Kidney (tissue), 14 donors: ENCODE measurements around the gene SLC2A3. TPM values are rescaled to one million over a fixed set of nuclear protein-coding genes. Genes with fewer than 3 reads are reported as not detected.

Source experiments
- DNase-seq, 5 donors: peaks; one replicate each; pipeline ENCODE4 v3.0.0-alpha.2; 2013 to 2020
- FAIRE-seq: peaks from 2 replicates; lab custom pipeline; 2012; peaks lifted over from hg19 to GRCh38; lab: Jason Lieb, UNC
- H3K27ac ChIP-seq, 2 donors: one replicate each; pipeline ENCODE4 v1.7.0; 2013; ENCODE audit warnings: low read depth in 2 of 2, low read length in 2 of 2, inconsistent platforms in 1 of 2
- H3K27me3 ChIP-seq: one replicate; pipeline ENCODE4 v1.7.1; 2013; ENCODE audit warnings: low read length, inconsistent platforms; ENCODE audit not compliant: control insufficient read depth, insufficient read depth
- H3K36me3 ChIP-seq, 3 donors: one replicate each; pipeline versions ENCODE4 v1.7.0 to v1.7.1; 2013; ENCODE audit warnings: low read length in 3 of 3, control low read depth in 1 of 3, inconsistent platforms in 1 of 3; ENCODE audit not compliant: insufficient read depth in 3 of 3, control insufficient read depth in 2 of 3
- H3K4me1 ChIP-seq, 3 donors: one replicate each; pipeline versions ENCODE4 v1.7.0 to v1.7.1; 2013; ENCODE audit warnings: low read length in 3 of 3, inconsistent platforms in 1 of 3, low read depth in 1 of 3; ENCODE audit not compliant: control insufficient read depth in 2 of 3, insufficient read depth in 2 of 3
- H3K4me3 ChIP-seq, 3 donors: one replicate each; pipeline versions ENCODE4 v1.7.0 to v1.8.1; 2013; ENCODE audit warnings: low read length in 3 of 3, control low read depth in 1 of 3, inconsistent platforms in 1 of 3
- H3K9ac ChIP-seq, 3 donors: one replicate each; pipeline versions ENCODE4 v1.7.0 to v1.7.1; 2013; ENCODE audit warnings: low read length in 3 of 3, control low read depth in 1 of 3, inconsistent platforms in 1 of 3
- H3K9me3 ChIP-seq, 3 donors: one replicate each; pipeline versions ENCODE4 v1.7.0 to v1.7.1; 2013; ENCODE audit warnings: low read length in 3 of 3, control low read depth in 1 of 3, inconsistent platforms in 1 of 3; ENCODE audit not compliant: control insufficient read depth in 2 of 3, insufficient read depth in 1 of 3
- CTCF ChIP-seq: IDR thresholded peaks from 3 replicates; pipeline ENCODE4 v1.5.1; 2012; ENCODE audit warnings: mild to moderate bottlenecking, moderate library complexity, borderline replicate concordance; ENCODE audit not compliant: insufficient read depth; ENCODE audit errors: extremely low read depth
- intact Hi-C: fragments of 100-400 bp; cut with DNase I; formaldehyde crosslinking; loops from one replicate; pipeline ENCODE4 v1.11.1; 2022
- polyA plus RNA-seq: library from polyadenylated mRNA; stranded (reverse); fragments of 350-450 nt; fragmentation: Illumina TruSeq; extraction: RNeasy Lipid Tissue Mini Kit (QIAGEN cat#74804); gene quantifications from one replicate; pipeline ENCODE4 v1.2.3, GENCODE V29; 2014; ENCODE audit warnings: low read depth, low replicate concordance; ENCODE audit not compliant: insufficient read depth
- total RNA-seq: library from RNA; stranded (reverse); fragmentation: NEBNext Ultra II Directional; extraction: Animal tissue kit (Norgen Biotek cat#: 25700); gene quantifications from one replicate; pipeline ENCODE4 v1.2.1, GENCODE V29; 2021
- donor health status: control.
- donor health status: control.
- donor health status: control.
- donor health status: control.
- donor health status: control.
- donor health status: DM: yes; HTN: yes; CAD: no.
- donor health status: Normal renal cell carcinoma (clear cell type).

Gene SLC2A3
- total and polyA plus RNA-seq, 2 donors from 2014 or later: 12.1 to 40.4 TPM

GRCh38 chr12:7870335-7870734, 65.7 kb downstream of the SLC2A3 start:
- DNase-seq (no peak), FAIRE-seq (no peak)
- Histone ChIP-seq H3K9me3 (no peaks in the 10 kb centered on the region), H3K9ac (no peak overlapping the region), H3K4me3 (no peak overlapping the region), H3K27ac (no peak overlapping the region), H3K27me3 (peaks cover 4% of the 10 kb centered on the region), H3K4me1 (no peaks in the 10 kb centered on the region), H3K36me3 (no peaks in the 10 kb centered on the region)
- no peak for TF ChIP-seq CTCF
- intact Hi-C loops: no loop called here

Other genes with a start within 250 kb of the SLC2A3 start
- gene GDF3, start 240.4 kb downstream of the SLC2A3 start, total RNA-seq: 0.66 TPM
- gene GDF3, start 240.4 kb downstream of the SLC2A3 start, polyA plus RNA-seq: 1.6 TPM
- gene DPPA3, start 224.8 kb downstream of the SLC2A3 start, total RNA-seq: not detected
- not detected for gene DPPA3, start 224.8 kb downstream of the SLC2A3 start, polyA plus RNA-seq
- not detected for gene CLEC4C, start 188.8 kb downstream of the SLC2A3 start, total RNA-seq
- gene CLEC4C, start 188.8 kb downstream of the SLC2A3 start, polyA plus RNA-seq: not detected
- gene NANOGNB, start 171.0 kb downstream of the SLC2A3 start, total RNA-seq: not detected
- not detected for gene NANOGNB, start 171.0 kb downstream of the SLC2A3 start, polyA plus RNA-seq
- gene NANOG, start 146.8 kb downstream of the SLC2A3 start, total RNA-seq: 0.16 TPM
- not detected for gene NANOG, start 146.8 kb downstream of the SLC2A3 start, polyA plus RNA-seq
- not detected for gene SLC2A14, start 63.3 kb downstream of the SLC2A3 start, total RNA-seq
- gene SLC2A14, start 63.3 kb downstream of the SLC2A3 start, polyA plus RNA-seq: not detected
- gene FOXJ2, start 96.5 kb upstream of the SLC2A3 start, total RNA-seq: 17.0 TPM
- 4.4 TPM for gene FOXJ2, start 96.5 kb upstream of the SLC2A3 start, polyA plus RNA-seq
- 17.7 TPM for gene C3AR1, start 130.2 kb upstream of the SLC2A3 start, total RNA-seq
- gene C3AR1, start 130.2 kb upstream of the SLC2A3 start, polyA plus RNA-seq: 2.9 TPM
- 29.0 TPM for gene NECAP1, start 146.1 kb upstream of the SLC2A3 start, total RNA-seq
- 20.5 TPM for gene NECAP1, start 146.1 kb upstream of the SLC2A3 start, polyA plus RNA-seq
- 3.7 TPM for gene CLEC4A, start 187.4 kb upstream of the SLC2A3 start, total RNA-seq
- 2.4 TPM for gene CLEC4A, start 187.4 kb upstream of the SLC2A3 start, polyA plus RNA-seq
- not detected for gene ZNF705A, start 220.8 kb upstream of the SLC2A3 start, total RNA-seq
- not detected for gene ZNF705A, start 220.8 kb upstream of the SLC2A3 start, polyA plus RNA-seq